Measurements from ENCODE around the gene TUG1.

GRCh38 chr22:30998329-30998728 lies 29.3 kb downstream of the TUG1 start:
- TF ChIP-seq CTCF (IDR thresholded peaks at IDR 0.05) (no peak), POLR2A (IDR thresholded peaks at IDR 0.05) (no peak)

Data from adrenal gland (tissue), 5 donors.